GM12865 (cell line): ENCODE measurements around the gene HOXB5.

ENCODE experiments used
- DNase-seq: peaks from one replicate; pipeline ENCODE4 v3.0.0; 2010; ENCODE audit warnings: low read depth
- H3K4me3 ChIP-seq: 2 replicates; pipeline ENCODE4 v1.5.1; 2011; ENCODE audit warnings: mild to moderate bottlenecking, low read depth, low read length, control low read depth
- TF ChIP-seq, protein P1 (sequence below): IDR thresholded peaks from 2 replicates; pipeline ENCODE4 v1.5.1; 2011; ENCODE audit warnings: low read length, control low read depth, low read depth, inconsistent platforms; ENCODE audit not compliant: insufficient read depth; ENCODE audit errors: missing control alignments

Gene HOXB5

DNA sequence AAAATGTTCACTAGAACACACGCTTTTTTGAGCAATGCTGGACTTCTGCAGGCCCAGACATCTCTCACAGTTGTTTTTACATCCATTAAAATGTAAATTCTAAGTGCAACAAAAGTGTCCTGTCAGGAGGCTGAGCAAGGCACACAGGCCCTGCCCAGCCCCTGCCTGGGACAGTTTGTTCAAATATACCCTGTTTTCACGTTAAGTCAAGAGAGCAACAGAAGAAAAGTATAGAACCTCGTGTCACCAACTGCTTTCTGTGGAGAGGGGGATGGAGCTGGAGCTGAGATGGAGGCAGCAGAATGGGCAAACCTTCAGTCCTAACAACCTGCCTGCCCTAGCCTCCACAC is 44.3 kb downstream of the HOXB5 start:
- TF ChIP-seq, protein P1, sequence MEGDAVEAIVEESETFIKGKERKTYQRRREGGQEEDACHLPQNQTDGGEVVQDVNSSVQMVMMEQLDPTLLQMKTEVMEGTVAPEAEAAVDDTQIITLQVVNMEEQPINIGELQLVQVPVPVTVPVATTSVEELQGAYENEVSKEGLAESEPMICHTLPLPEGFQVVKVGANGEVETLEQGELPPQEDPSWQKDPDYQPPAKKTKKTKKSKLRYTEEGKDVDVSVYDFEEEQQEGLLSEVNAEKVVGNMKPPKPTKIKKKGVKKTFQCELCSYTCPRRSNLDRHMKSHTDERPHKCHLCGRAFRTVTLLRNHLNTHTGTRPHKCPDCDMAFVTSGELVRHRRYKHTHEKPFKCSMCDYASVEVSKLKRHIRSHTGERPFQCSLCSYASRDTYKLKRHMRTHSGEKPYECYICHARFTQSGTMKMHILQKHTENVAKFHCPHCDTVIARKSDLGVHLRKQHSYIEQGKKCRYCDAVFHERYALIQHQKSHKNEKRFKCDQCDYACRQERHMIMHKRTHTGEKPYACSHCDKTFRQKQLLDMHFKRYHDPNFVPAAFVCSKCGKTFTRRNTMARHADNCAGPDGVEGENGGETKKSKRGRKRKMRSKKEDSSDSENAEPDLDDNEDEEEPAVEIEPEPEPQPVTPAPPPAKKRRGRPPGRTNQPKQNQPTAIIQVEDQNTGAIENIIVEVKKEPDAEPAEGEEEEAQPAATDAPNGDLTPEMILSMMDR: no peak
- no peak overlapping the region for H3K4me3 ChIP-seq
- DNase-seq: no peak

DNA sequence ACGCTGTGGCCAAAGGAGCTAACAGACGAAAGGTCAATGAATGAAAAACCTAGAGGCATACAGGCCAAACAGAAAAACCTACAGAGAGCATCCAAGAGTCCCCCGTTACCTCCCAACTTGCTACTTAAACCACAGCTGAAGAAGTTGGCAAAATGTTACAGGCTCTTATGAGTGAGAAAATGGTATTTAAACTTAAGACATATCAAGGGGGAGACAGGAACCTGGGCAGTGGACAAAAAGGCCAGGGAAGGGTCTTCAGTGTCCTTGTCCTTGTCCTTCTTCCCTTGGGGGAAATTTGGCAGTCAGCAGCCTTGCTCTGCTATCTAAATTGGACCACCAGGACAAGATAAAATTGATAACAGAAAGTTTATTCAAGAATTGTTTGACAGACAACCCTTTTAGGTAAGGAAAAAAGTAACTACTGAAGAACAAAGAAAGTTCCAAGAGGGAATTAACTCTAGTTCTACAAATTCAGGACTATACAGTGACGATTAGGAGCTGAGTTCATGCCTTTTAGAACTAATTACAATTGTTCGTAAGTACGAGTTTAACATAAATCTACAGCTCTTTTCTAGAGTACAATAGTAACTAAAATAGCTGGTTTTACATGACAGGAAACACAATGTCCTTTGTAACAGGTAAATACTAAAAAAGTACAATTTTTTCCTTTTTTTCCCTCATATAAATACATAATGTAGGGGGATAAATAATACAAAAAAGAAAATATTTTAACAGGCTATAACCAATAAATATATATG is 44.9 kb downstream of the HOXB5 start:
- H3K4me3 ChIP-seq: no peak overlapping the region
- TF ChIP-seq, protein P1: no peak
- DNase-seq: no peak

DNA sequence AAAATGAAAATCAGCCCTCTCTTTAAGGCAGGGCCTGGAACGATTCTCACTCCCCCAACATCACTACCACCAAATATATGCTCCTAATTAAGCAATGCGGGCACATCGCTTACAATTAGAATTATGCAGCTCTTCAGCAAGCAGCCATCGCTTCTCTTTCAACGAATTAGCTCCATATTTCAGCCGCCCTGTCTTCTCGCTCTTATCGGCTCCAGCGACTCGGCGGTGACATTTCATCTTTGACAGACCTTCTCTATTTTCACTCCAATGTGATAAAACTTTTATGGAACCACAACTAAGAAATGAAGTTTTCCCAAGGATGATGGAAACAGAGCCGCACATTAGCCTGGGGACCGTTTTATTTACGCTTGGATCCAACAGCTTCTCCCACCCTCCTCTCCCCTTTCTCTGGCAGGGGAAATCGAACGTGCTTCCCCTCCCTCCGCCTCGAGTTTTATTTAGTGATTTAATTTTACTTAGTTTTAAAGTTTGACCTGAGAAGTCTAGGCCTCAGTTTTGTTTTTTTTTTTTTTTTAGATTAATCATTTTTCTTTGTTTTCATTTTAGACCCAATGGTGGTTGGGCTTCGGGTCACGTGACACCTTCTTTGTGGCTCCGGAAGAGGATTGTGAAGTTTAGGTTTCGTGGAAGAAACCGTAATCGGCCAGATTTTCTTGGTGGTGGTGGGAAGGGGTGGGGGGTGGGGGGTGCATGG is 45.6 kb downstream of the HOXB5 start:
- no peak overlapping the region for H3K4me3 ChIP-seq
- TF ChIP-seq, protein P1: no peak
- no peak for DNase-seq

DNA sequence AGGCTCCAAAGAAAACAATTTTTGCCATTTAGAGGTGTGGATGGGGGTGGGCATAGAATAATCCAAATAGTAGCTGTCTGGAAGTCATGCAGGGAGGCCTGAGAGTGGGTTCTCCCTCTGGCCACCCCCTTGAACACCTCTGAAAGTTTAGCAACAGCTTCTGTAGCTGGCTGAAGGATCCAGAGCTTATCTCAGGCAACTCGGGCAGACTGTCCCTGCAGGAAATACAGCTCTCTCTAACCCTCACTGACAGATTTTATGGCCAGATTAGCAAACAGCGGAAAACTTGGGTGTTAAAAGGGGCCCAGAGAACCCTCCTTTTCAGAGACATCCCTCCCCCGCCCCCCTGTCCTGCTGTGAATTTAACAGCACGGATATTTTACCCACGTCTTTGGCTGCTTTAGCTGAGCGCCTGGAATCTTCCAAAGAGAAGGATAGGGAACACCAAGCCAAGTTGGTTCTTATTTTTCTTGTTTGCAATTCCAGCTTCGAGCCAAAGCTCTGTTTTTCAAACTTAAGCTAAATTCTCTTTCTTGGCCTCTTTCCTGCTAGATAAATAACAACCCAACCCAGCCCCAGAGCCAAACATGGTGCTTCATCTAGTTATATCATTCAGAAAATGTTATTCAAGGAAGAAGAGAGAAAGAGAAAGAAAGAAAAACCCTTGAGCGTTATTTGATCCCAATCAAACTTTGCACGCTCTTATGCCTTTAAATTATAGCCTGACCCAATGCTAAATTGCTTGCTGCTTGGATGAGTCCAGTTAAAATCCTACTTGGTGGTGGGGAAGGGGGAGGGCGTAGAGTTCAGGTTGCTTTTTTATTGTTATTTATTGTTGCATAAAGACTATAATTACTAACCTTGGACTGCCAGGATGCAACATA is 46.4 kb downstream of the HOXB5 start:
- TF ChIP-seq, protein P1: no peak
- no peak for DNase-seq
- H3K4me3 ChIP-seq: no peak overlapping the region

DNA sequence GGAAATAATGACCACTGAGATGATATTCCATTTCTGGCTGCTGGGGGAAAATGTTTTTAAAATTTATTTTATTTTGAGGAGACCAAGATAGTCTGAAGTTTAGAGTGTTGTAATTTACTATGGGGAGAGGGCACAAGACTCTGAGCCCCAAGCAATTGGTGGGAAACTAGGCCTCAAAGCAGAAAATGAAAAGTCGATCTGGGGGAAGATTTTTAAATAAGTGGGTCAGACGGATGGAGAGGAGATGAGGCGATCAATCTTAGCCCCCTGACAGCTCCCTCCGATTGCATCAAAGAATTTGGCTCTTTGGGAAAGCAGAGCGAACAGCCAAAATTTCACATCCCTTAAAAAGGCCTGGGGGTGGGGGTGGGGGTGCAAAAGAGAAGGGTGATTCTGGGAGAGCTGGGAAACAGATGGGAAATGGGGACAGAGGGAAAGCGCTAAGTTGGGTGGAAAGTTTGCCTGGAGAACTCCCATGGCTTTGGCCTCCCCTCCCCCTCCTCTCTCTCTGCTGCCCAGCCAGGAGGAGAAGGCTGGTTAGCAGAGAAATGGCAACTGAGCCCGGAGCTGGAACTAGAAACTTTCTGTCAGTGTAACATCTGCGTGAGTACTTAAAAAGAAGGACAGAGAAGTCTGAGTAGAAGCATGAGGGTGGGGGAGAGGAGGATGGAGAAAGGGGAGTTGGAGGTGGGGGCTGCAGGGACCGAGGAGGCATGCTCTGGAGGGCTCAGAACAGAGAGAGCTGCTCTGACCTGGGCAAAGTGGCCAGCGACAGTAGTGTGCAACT is 47.2 kb downstream of the HOXB5 start:
- no peak for DNase-seq
- no peak overlapping the region for H3K4me3 ChIP-seq
- TF ChIP-seq, protein P1: no peak

DNA sequence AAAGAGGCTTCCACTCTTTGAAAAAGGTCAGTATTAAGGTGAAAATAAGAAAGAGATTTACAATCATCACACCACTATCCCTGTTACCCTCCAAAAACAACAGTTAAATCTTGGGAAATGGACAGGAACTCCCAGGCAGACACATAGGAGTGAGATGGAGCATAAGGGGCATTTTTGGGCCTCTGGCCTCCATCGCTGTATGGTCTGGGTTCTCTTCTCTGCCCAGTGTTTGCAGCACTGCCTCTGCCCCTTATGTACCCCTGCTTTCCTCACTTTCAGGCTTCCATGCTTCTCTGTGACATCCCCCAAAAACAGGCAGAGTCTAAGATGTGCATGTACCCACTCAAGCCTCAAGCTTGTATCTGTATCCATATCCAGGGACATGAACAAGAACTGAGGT is 48.0 kb downstream of the HOXB5 start:
- H3K4me3 ChIP-seq: no peak overlapping the region
- DNase-seq: no peak
- TF ChIP-seq, protein P1: no peak
